CD4-positive, alpha-beta T cell (primary cell): ENCODE measurements around the gene RPL7L1. TPM values are rescaled to one million over a fixed set of nuclear protein-coding genes. Genes with fewer than 3 reads are reported as not detected.
A peak's percentile ranks its signal among the peaks of the same experiment; 100 is the strongest.

Source experiments
- ATAC-seq: fragments of 200-7000 bp; cut with Tn5 transposase; one replicate; pipeline ENCODE4 v1.10.0; 2022; ENCODE audit warnings: mild to moderate bottlenecking; ENCODE audit not compliant: poor library complexity
- CTCF ChIA-PET: fragments of 350-600 bp; sonication (Branson Sonifier 250); formaldehyde crosslinking; loops from one replicate; lab custom pipeline; 2021; ENCODE audit warnings: antibody characterized with exemption, inconsistent platforms; lab: Charles Lee
- POLR2A ChIA-PET: fragments of 350-600 bp; sonication (Branson Sonifier 250); formaldehyde crosslinking; loops from one replicate; lab custom pipeline; 2021; ENCODE audit warnings: antibody characterized with exemption, inconsistent platforms; lab: Charles Lee
- DNase-seq, 14 experiments: peaks; one replicate each; pipeline ENCODE4 v3.0.0-alpha.2; 2013 to 2020; ENCODE audit warnings: mixed read lengths in 2 of 14
- H3K27ac ChIP-seq, 2 donors: one replicate each; pipeline versions ENCODE4 v1.5.1 to v1.7.0; 2013; ENCODE audit warnings: low read length in 2 of 2, low read depth in 1 of 2, mild to moderate bottlenecking in 1 of 2
- H3K27me3 ChIP-seq, 2 experiments: 1 replicate in 1 of 2; 2 replicates in 1 of 2; pipeline versions ENCODE4 v1.6.1 to v1.7.0; 2013; ENCODE audit warnings: low read length in 2 of 2, control low read depth in 1 of 2, mild to moderate bottlenecking in 1 of 2, moderate library complexity in 1 of 2; ENCODE audit not compliant: insufficient read depth in 2 of 2, control insufficient read depth in 1 of 2
- H3K36me3 ChIP-seq: one replicate; pipeline ENCODE4 v1.6.1; 2013; ENCODE audit warnings: low read length, control low read depth; ENCODE audit not compliant: insufficient read depth
- H3K4me1 ChIP-seq: one replicate; pipeline ENCODE4 v1.6.1; 2013; ENCODE audit warnings: low read length, control low read depth; ENCODE audit not compliant: insufficient read depth
- H3K4me3 ChIP-seq: one replicate; pipeline ENCODE4 v1.5.1; 2013; ENCODE audit warnings: mild to moderate bottlenecking, low read length, moderate library complexity
- H3K9me3 ChIP-seq, 2 experiments: 1 replicate in 1 of 2; 2 replicates in 1 of 2; pipeline versions ENCODE4 v1.6.1 to v1.7.0; 2013; ENCODE audit warnings: low read length in 2 of 2, mild to moderate bottlenecking in 2 of 2, control low read depth in 1 of 2, moderate library complexity in 1 of 2; ENCODE audit not compliant: control insufficient read depth in 1 of 2, insufficient read depth in 1 of 2
- H3K27ac Mint-ChIP-seq: one replicate; pipeline ENCODE4 v1.8.0; 2020; ENCODE audit warnings: mixed read lengths
- H3K27me3 Mint-ChIP-seq: one replicate; pipeline ENCODE4 v1.8.0; 2021; ENCODE audit warnings: mixed read lengths
- H3K36me3 Mint-ChIP-seq: one replicate; pipeline ENCODE4 v1.8.0; 2021; ENCODE audit warnings: low read depth, mixed read lengths
- H3K4me1 Mint-ChIP-seq: one replicate; pipeline ENCODE4 v1.8.0; 2021; ENCODE audit warnings: low read depth, mixed read lengths
- H3K4me3 Mint-ChIP-seq: one replicate; pipeline ENCODE4 v1.8.0; 2020; ENCODE audit warnings: mild to moderate bottlenecking, mixed read lengths
- H3K9me3 Mint-ChIP-seq: one replicate; pipeline ENCODE4 v1.8.0; 2020; ENCODE audit warnings: mixed read lengths
- intact Hi-C, 2 experiments: fragments of 100-400 bp; cut with DNase I in 1 of 2; cut with micrococcal nuclease in 1 of 2; formaldehyde crosslinking; loops; one replicate each; pipeline versions ENCODE4 v1.15.1 to v1.9.0; 2023 to 2025; cut with DNase I, micrococcal nuclease
- total RNA-seq, 174 experiments: library from RNA in 2 of 174; stranded (reverse) in 2 of 174; gene quantifications; one replicate each; pipeline ENCODE4 v1.2.3 and lab custom pipeline; 2021 to 2026
- TF ChIP-seq, protein P1 (sequence below): fragments of 200-600 bp; IDR thresholded peaks from one replicate; pipeline ENCODE4 v1.8.0; 2022; ENCODE audit warnings: antibody characterized with exemption, mild to moderate bottlenecking

Gene RPL7L1
- total RNA-seq, 2 experiments from 2014 or later = 76.1 TPM

DNA sequence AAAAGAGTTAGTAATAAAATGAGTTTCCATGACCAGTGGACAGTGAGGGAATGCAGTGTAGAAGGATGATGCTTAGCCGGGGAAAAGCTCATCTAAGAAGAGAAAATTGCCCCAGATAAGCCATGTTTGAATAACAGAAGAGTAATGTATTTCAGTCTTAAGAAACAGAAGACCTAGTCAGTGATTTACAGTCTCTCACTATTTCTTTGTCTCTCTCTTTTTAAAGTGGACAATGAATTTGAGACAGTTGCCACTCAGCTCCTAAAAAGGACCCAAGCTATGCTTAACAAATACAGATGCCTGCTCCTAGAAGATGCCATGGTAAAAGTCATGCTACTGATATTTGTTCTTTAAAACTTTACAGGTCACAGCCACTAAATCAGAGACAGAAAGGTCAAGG is 19.4 kb upstream of the RPL7L1 start:
- ChIA-PET CTCF (no interaction called here), POLR2A (interaction anchor here (0.6 kb wide), 1 partner anchor 78 kb away, joined by 3 read pairs; the partner anchor contains the start of gene BICRAL)
- Histone ChIP-seq H3K27me3 (no peaks in the 10 kb centered on the region), H3K9me3 (no peaks in the 10 kb centered on the region), H3K36me3 (peaks cover 83% of the 10 kb centered on the region), H3K27ac (no peak overlapping the region), H3K4me3 (no peak overlapping the region), H3K4me1 (no peaks in the 10 kb centered on the region)
- TF ChIP-seq, protein P1, sequence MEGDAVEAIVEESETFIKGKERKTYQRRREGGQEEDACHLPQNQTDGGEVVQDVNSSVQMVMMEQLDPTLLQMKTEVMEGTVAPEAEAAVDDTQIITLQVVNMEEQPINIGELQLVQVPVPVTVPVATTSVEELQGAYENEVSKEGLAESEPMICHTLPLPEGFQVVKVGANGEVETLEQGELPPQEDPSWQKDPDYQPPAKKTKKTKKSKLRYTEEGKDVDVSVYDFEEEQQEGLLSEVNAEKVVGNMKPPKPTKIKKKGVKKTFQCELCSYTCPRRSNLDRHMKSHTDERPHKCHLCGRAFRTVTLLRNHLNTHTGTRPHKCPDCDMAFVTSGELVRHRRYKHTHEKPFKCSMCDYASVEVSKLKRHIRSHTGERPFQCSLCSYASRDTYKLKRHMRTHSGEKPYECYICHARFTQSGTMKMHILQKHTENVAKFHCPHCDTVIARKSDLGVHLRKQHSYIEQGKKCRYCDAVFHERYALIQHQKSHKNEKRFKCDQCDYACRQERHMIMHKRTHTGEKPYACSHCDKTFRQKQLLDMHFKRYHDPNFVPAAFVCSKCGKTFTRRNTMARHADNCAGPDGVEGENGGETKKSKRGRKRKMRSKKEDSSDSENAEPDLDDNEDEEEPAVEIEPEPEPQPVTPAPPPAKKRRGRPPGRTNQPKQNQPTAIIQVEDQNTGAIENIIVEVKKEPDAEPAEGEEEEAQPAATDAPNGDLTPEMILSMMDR = no peak
- intact Hi-C loops = no loop called here
- Mint-ChIP-seq H3K27me3 (no peaks in the 10 kb centered on the region), H3K4me3 (no peak overlapping the region), H3K27ac (no peak overlapping the region), H3K4me1 (no peaks in the 10 kb centered on the region), H3K36me3 (peaks cover 76% of the 10 kb centered on the region), H3K9me3 (no peaks in the 10 kb centered on the region)
- no peak for ATAC-seq
- no peak for DNase-seq

DNA sequence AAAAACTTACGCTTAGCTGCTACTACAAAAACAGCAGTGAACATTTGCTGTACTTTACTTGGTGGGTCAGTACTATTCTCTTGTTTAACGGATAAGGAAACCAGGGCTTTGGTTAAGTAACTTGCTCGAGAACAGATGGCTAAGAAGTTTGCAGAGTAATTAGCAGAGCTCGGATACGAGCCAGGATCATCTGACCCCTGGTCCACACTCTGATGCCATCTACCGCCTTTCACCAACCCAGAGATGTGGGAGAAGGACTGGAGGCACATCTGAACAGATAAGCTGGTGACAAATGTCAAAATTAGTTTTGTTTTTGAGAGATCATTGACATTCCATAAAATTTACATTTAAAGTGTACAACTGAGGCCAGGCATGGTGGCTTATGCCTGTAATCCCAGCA is 18.9 kb upstream of the RPL7L1 start:
- H3K4me3 ChIP-seq = no peak overlapping the region
- H3K36me3 ChIP-seq = peaks cover 83% of the 10 kb centered on the region
- POLR2A ChIA-PET = interaction anchor here (0.6 to 1.2 kb wide), 2 partner anchors 79 to 89 kb away, joined by 3 to 5 read pairs; partner anchors contain the start of gene BICRAL
- no peaks in the 10 kb centered on the region for H3K4me1 Mint-ChIP-seq
- no peaks in the 10 kb centered on the region for H3K4me1 ChIP-seq
- DNase-seq (no peak), ATAC-seq (no peak)
- no peak overlapping the region for H3K27ac ChIP-seq
- H3K9me3 Mint-ChIP-seq = no peaks in the 10 kb centered on the region
- no peaks in the 10 kb centered on the region for H3K27me3 ChIP-seq
- H3K27ac Mint-ChIP-seq = no peak overlapping the region
- peaks cover 76% of the 10 kb centered on the region for H3K36me3 Mint-ChIP-seq
- no peak overlapping the region for H3K4me3 Mint-ChIP-seq
- TF ChIP-seq, protein P1 = no peak
- intact Hi-C loops = no loop called here
- CTCF ChIA-PET = no interaction called here
- no peaks in the 10 kb centered on the region for H3K27me3 Mint-ChIP-seq
- H3K9me3 ChIP-seq = no peaks in the 10 kb centered on the region

DNA sequence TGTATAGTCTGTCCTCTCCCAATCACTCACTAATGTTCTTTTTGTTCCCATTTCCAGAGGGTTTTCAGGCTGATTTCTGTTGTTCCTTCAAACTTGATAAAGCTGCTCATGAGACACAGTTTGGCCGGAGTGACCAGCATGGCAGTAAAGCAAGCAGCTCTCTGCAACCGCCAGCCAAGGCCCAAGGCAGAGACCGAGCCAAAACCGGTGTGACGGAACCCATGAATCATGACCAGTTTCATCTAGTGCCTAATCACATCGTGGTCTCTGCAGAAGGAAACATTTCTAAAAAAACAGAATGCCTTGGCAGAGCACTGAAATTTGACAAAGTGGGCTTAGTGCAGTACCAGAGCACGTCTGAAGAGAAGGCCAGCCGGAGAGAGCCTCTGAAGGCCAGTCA is 14.8 kb upstream of the RPL7L1 start:
- no peak for ATAC-seq
- H3K27ac Mint-ChIP-seq = no peak overlapping the region
- H3K4me1 Mint-ChIP-seq = no peaks in the 10 kb centered on the region
- Histone ChIP-seq H3K27me3 (no peaks in the 10 kb centered on the region), H3K4me3 (no peak overlapping the region), H3K9me3 (no peaks in the 10 kb centered on the region), H3K27ac (peak overlapping the region in 1 of 2 donors; percentile 10), H3K36me3 (peaks cover 85% of the 10 kb centered on the region), H3K4me1 (no peaks in the 10 kb centered on the region)
- no peaks in the 10 kb centered on the region for H3K27me3 Mint-ChIP-seq
- H3K36me3 Mint-ChIP-seq = peaks cover 90% of the 10 kb centered on the region
- ChIA-PET POLR2A (no interaction called here), CTCF (no interaction called here)
- DNase-seq = no peak
- intact Hi-C loops = loop anchor here in 1 of 2 experiments (5.0 kb wide), 2 partner anchors 42 to 77 kb away; no protein-coding TSS in a partner anchor
- H3K9me3 Mint-ChIP-seq = no peaks in the 10 kb centered on the region
- H3K4me3 Mint-ChIP-seq = no peak overlapping the region
- TF ChIP-seq, protein P1 = no peak
